Measurements from ENCODE around the gene CCDC160.

DNA sequence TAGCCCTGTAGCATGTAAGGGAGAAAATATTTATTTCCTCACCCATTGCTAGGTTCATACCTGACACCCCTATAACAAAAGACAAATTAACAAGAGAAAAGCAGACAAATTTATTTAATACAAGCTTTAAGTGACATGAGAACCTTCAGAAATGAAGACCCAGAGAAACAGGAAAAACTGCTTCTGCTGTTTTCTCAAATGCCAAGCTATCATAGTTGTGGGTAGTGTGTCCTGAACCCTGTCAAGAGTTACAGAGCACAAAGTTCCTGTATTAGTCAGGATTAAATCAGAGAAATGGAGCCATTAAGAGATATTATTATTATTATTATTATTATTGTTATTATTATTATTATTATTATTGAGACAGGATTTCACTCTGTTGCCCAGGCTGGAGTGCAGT, 17.5 kb downstream of the CCDC160 start:
- TF ChIP-seq, protein P1, sequence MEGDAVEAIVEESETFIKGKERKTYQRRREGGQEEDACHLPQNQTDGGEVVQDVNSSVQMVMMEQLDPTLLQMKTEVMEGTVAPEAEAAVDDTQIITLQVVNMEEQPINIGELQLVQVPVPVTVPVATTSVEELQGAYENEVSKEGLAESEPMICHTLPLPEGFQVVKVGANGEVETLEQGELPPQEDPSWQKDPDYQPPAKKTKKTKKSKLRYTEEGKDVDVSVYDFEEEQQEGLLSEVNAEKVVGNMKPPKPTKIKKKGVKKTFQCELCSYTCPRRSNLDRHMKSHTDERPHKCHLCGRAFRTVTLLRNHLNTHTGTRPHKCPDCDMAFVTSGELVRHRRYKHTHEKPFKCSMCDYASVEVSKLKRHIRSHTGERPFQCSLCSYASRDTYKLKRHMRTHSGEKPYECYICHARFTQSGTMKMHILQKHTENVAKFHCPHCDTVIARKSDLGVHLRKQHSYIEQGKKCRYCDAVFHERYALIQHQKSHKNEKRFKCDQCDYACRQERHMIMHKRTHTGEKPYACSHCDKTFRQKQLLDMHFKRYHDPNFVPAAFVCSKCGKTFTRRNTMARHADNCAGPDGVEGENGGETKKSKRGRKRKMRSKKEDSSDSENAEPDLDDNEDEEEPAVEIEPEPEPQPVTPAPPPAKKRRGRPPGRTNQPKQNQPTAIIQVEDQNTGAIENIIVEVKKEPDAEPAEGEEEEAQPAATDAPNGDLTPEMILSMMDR (IDR thresholded peaks at IDR 0.05) = no peak
- TF ChIP-seq EZH2phosphoT487 (IDR thresholded peaks at IDR 0.05) (no peak), EZH2 (IDR thresholded peaks at IDR 0.05) (no peak)

Data from neural progenitor cell (in vitro differentiated cells).